Loucy (cell line): ENCODE results near the gene PLCG2.
"Not testable (repeated sequence)": the region's sequence is repeated elsewhere in the genome, so short reads cannot be mapped to it uniquely, and the experiment has no call there.

ENCODE experiments used
- H2AFZ ChIP-seq: fragments of 200-600 bp; sonication (generic); 2 replicates; pipeline ENCODE4 v1.6.0; 2016; ENCODE audit warnings: antibody characterized with exemption, mild to moderate bottlenecking, low read length, moderate library complexity
- H3F3A ChIP-seq: fragments of 200-600 bp; 2 replicates; pipeline ENCODE4 v1.6.0; 2016; ENCODE audit warnings: antibody characterized with exemption, low read depth, mild to moderate bottlenecking
- H3K27me3 ChIP-seq: fragments of 200-600 bp; sonication (generic); 2 replicates; pipeline ENCODE4 v1.6.1; 2014; ENCODE audit warnings: low read length, mild to moderate bottlenecking; ENCODE audit not compliant: insufficient read depth, poor library complexity, severe bottlenecking
- H3K36me3 ChIP-seq: fragments of 200-600 bp; sonication (generic); 2 replicates; pipeline ENCODE4 v1.6.1; 2016; ENCODE audit warnings: low read length; ENCODE audit not compliant: insufficient read depth
- H3K4me1 ChIP-seq: fragments of 200-600 bp; sonication (generic); 2 replicates; pipeline ENCODE4 v1.5.1; 2014; ENCODE audit warnings: low read length, mild to moderate bottlenecking; ENCODE audit not compliant: insufficient read depth, poor library complexity, severe bottlenecking
- H3K4me2 ChIP-seq: fragments of 200-600 bp; sonication (generic); 2 replicates; pipeline ENCODE4 v1.6.0; 2014; ENCODE audit warnings: antibody characterized with exemption, low read length, low read depth, mild to moderate bottlenecking; ENCODE audit not compliant: poor library complexity, severe bottlenecking
- H3K4me3 ChIP-seq: fragments of 200-600 bp; sonication (generic); 2 replicates; pipeline ENCODE4 v1.5.1; 2014; ENCODE audit warnings: low read length, mild to moderate bottlenecking, mixed read lengths; ENCODE audit not compliant: poor library complexity, severe bottlenecking
- H3K79me2 ChIP-seq: fragments of 200-600 bp; sonication (generic); 2 replicates; pipeline ENCODE4 v1.6.1; 2014; ENCODE audit warnings: low read length; ENCODE audit not compliant: insufficient read depth
- H3K9ac ChIP-seq: fragments of 200-600 bp; sonication (generic); 2 replicates; pipeline ENCODE4 v1.6.0; 2014; ENCODE audit warnings: mild to moderate bottlenecking, low read depth, low read length, moderate library complexity; ENCODE audit not compliant: poor library complexity, severe bottlenecking
- H3K9me2 ChIP-seq: fragments of 200-600 bp; sonication (generic); replicated peaks from 2 replicates; pipeline ENCODE4 v1.6.1; 2016; ENCODE audit warnings: low read depth, low read length, mixed read lengths
- H3K9me3 ChIP-seq: fragments of 200-600 bp; sonication (generic); 2 replicates; pipeline ENCODE4 v1.6.1; 2014; ENCODE audit warnings: mild to moderate bottlenecking, antibody characterized with exemption, low read length, low read depth; ENCODE audit not compliant: insufficient read depth
- H4K20me1 ChIP-seq: fragments of 200-600 bp; sonication (generic); 2 replicates; pipeline ENCODE4 v1.6.0; 2014; ENCODE audit warnings: antibody characterized with exemption, low read length, mild to moderate bottlenecking; ENCODE audit not compliant: insufficient read depth, poor library complexity, severe bottlenecking
- EZH2phosphoT487 ChIP-seq: fragments of 200-600 bp; IDR thresholded peaks from 2 replicates; pipeline ENCODE4 v1.6.1; 2018; ENCODE audit warnings: antibody characterized with exemption, mild to moderate bottlenecking, moderate library complexity, borderline replicate concordance
- TF ChIP-seq, protein P1 (sequence below): fragments of 200-600 bp; sonication (generic); conservative IDR thresholded peaks from 2 replicates; pipeline ENCODE4 v1.5.1; 2014; ENCODE audit warnings: mild to moderate bottlenecking, antibody characterized with exemption, low read length

Gene PLCG2

DNA sequence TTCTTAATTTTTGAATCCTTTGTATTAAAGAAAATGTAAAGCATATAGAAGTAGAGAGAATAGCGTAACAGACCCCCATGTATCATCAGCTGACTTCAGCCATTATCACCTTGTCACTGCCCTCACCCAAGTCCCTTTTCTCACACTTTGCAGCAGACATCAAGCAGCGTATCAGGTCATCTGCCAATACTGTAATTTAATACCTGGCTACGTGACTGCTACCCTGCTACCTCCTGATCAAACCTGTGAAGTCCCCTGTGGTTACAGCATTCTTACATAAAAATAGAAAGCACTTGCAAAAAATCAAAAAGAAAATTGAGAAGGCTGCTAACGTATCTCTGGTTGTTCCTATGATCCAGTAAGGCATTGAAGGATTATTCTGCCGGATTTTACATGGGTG lies 96.4 kb downstream of the PLCG2 start:
- no peak overlapping the region for H3K4me3 ChIP-seq
- peaks cover 2% of the 10 kb centered on the region; the same call in 1 of the 2 replicates for H3K36me3 ChIP-seq
- no peak overlapping the region for H2AFZ ChIP-seq
- peaks cover 13% of the 10 kb centered on the region for H3K4me1 ChIP-seq
- no peak for TF ChIP-seq EZH2phosphoT487
- TF ChIP-seq, protein P1, sequence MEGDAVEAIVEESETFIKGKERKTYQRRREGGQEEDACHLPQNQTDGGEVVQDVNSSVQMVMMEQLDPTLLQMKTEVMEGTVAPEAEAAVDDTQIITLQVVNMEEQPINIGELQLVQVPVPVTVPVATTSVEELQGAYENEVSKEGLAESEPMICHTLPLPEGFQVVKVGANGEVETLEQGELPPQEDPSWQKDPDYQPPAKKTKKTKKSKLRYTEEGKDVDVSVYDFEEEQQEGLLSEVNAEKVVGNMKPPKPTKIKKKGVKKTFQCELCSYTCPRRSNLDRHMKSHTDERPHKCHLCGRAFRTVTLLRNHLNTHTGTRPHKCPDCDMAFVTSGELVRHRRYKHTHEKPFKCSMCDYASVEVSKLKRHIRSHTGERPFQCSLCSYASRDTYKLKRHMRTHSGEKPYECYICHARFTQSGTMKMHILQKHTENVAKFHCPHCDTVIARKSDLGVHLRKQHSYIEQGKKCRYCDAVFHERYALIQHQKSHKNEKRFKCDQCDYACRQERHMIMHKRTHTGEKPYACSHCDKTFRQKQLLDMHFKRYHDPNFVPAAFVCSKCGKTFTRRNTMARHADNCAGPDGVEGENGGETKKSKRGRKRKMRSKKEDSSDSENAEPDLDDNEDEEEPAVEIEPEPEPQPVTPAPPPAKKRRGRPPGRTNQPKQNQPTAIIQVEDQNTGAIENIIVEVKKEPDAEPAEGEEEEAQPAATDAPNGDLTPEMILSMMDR: no peak
- H3K9me2 ChIP-seq: no peaks in the 10 kb centered on the region
- H3K9ac ChIP-seq: no peak overlapping the region
- no peaks in the 10 kb centered on the region for H3K27me3 ChIP-seq
- H3K79me2 ChIP-seq: no peaks in the 10 kb centered on the region
- no peak overlapping the region for H3K4me2 ChIP-seq
- no peaks in the 10 kb centered on the region for H3F3A ChIP-seq
- no peaks in the 10 kb centered on the region for H3K9me3 ChIP-seq
- no peaks in the 10 kb centered on the region for H4K20me1 ChIP-seq

DNA sequence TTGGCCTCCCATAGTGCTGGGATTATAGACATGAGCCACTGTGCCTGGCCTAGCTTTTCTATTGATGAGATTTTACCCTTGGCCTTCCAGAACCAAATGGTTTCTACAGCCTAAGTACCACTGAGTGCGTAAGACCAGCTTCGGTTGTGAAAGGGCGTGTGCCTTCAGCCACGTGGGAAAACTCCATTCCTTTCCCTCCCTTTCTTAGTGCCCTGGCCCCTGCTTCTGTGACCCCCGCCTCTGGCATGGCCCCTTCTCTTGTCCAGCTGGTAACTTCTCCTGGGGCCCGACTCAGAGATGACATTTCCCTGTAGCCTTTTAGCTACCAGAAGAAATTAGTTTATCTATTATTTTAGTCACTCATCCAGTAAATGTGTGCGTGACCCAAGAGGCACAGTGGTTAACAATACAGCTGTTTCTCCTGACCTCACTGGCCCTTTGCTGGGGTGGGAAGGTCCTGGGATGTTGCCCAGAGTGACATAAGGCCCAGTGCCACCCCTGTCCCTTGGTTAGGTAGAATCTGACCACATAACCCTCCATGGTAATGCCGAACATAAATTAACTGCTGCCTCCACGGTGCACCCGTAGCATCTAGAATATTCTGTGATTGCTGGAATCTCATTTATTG lies 97.3 kb downstream of the PLCG2 start:
- no peak overlapping the region for H2AFZ ChIP-seq
- no peaks in the 10 kb centered on the region for H3K9me2 ChIP-seq
- TF ChIP-seq EZH2phosphoT487: no peak
- TF ChIP-seq, protein P1: no peak
- H3K4me3 ChIP-seq: no peak overlapping the region
- H4K20me1 ChIP-seq: no peaks in the 10 kb centered on the region
- H3K9ac ChIP-seq: no peak overlapping the region
- H3K4me1 ChIP-seq: peaks cover 13% of the 10 kb centered on the region
- no peaks in the 10 kb centered on the region for H3F3A ChIP-seq
- H3K27me3 ChIP-seq: no peaks in the 10 kb centered on the region
- peaks cover 2% of the 10 kb centered on the region; the same call in 1 of the 2 replicates for H3K36me3 ChIP-seq
- no peak overlapping the region for H3K4me2 ChIP-seq
- no peaks in the 10 kb centered on the region for H3K79me2 ChIP-seq
- no peaks in the 10 kb centered on the region for H3K9me3 ChIP-seq

DNA sequence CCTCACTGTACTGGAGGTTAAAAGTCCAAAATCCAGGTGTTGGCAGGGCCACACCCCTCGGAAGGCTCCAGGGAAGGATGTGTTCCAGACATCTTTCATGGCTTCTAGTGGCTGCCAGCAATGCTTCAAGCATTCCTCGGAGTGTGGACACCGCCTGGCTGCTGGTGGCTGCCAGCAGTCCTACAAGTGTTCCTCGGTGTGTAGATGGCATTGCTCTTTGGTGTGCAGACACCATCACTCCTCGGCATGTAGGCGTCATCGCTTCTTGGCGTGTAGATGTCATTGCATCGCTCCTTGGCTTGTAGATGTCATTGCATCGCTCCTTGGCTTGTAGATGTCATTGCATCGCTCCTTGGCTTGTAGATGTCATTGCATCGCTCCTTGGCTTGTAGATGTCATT lies 98.4 kb downstream of the PLCG2 start:
- not testable (repeated sequence) for H3K79me2 ChIP-seq, H3K9ac ChIP-seq, H3K4me2 ChIP-seq, H3K4me3 ChIP-seq, H3K9me2 ChIP-seq, H3K36me3 ChIP-seq, H3K27me3 ChIP-seq, H3F3A ChIP-seq, H4K20me1 ChIP-seq, H2AFZ ChIP-seq, H3K9me3 ChIP-seq
- H3K4me1 ChIP-seq: peaks cover 13% of the 10 kb centered on the region

DNA sequence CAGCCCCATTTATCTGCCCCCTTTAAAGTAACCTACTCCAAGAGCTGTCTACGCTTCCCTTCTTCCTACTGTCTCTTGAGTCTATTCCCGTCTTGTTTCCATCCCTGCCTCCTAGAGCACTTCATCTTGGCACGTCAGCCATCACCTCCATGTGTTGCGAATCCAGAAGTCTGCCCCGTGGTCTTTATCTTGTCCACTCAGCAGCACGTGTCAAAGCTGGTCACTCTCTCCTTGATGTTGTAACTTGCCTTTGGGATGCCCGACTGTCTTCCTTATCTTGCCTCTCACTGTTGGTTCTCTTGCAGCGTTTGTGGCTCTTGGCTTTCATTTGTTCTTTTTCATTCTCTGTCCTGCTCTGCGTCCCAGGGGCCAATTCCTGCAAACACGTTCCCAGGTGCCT lies 99.4 kb downstream of the PLCG2 start:
- Histone ChIP-seq H3K27me3 (no peaks in the 10 kb centered on the region), H3K4me3 (no peak overlapping the region), H3K9me3 (no peaks in the 10 kb centered on the region), H4K20me1 (no peaks in the 10 kb centered on the region), H2AFZ (no peak overlapping the region), H3K4me1 (peaks cover 3% of the 10 kb centered on the region), H3K9ac (no peak overlapping the region), H3K79me2 (no peaks in the 10 kb centered on the region), H3F3A (no peaks in the 10 kb centered on the region), H3K9me2 (no peaks in the 10 kb centered on the region), H3K36me3 (peaks cover 4% of the 10 kb centered on the region; the same call in 1 of the 2 replicates), H3K4me2 (no peak overlapping the region)
- TF ChIP-seq EZH2phosphoT487: no peak
- TF ChIP-seq, protein P1: no peak
